Osteoblast (primary cell): Measurements from ENCODE around the gene ECT2L. TPM values are rescaled to one million over a fixed set of nuclear protein-coding genes. Genes with fewer than 3 reads are reported as not detected.

ENCODE experiments used
- DNase-seq: peaks from one replicate; pipeline ENCODE4 v3.0.0; 2011; ENCODE audit warnings: low spot score, mixed read lengths; ENCODE audit not compliant: insufficient read length; ENCODE audit errors: missing footprints
- H2AFZ ChIP-seq: 2 replicates; pipeline ENCODE4 v1.6.0; 2011; ENCODE audit warnings: mild to moderate bottlenecking, low read length
- H3K27ac ChIP-seq: 2 replicates; pipeline ENCODE4 v1.5.1; 2011; ENCODE audit warnings: mild to moderate bottlenecking, low read depth, low read length, moderate library complexity
- H3K27me3 ChIP-seq: 2 replicates; pipeline ENCODE4 v1.6.0; 2012; ENCODE audit warnings: mild to moderate bottlenecking, control low read depth, inconsistent platforms, low read length, moderate library complexity; ENCODE audit not compliant: insufficient read depth
- H3K36me3 ChIP-seq: 2 replicates; pipeline ENCODE4 v1.5.1; 2011; ENCODE audit warnings: mild to moderate bottlenecking, low read length, control low read depth, moderate library complexity; ENCODE audit not compliant: insufficient read depth
- H3K4me1 ChIP-seq: 2 replicates; pipeline ENCODE4 v1.5.1; 2011; ENCODE audit warnings: mild to moderate bottlenecking, low read length, control low read depth, moderate library complexity; ENCODE audit not compliant: insufficient read depth
- H3K4me2 ChIP-seq: 2 replicates; pipeline ENCODE4 v1.6.0; 2011; ENCODE audit warnings: mild to moderate bottlenecking, low read length; ENCODE audit not compliant: insufficient read depth
- H3K4me3 ChIP-seq: fragments of 200-600 bp; sonication (generic); 3 replicates; pipeline ENCODE4 v1.5.1; 2012; ENCODE audit warnings: mild to moderate bottlenecking, low read length, inconsistent platforms; ENCODE audit not compliant: insufficient read depth
- H3K79me2 ChIP-seq: 2 replicates; pipeline ENCODE4 v1.6.0; 2012; ENCODE audit warnings: mild to moderate bottlenecking, low read length, control low read depth, inconsistent platforms; ENCODE audit not compliant: insufficient read depth
- H3K9me3 ChIP-seq: 2 replicates; pipeline ENCODE4 v1.5.1; 2011; ENCODE audit warnings: low read depth, low read length, control low read depth
- H4K20me1 ChIP-seq: 2 replicates; pipeline ENCODE4 v1.6.0; 2012; ENCODE audit warnings: mild to moderate bottlenecking, low read length, control low read depth; ENCODE audit not compliant: insufficient read depth
- CTCF ChIP-seq: IDR thresholded peaks from 2 replicates; pipeline ENCODE4 v1.5.1; 2011; ENCODE audit warnings: mild to moderate bottlenecking, low read depth, low read length, moderate library complexity; ENCODE audit errors: extremely low read depth
- total RNA-seq: library from RNA; depleted of rRNA; stranded (reverse); fragments of >200 nt; gene quantifications from 2 replicates; pipeline ENCODE4 v1.2.3, GENCODE V29; 2012

ECT2L gene
- total RNA-seq, 1 donor, result under 0.01 TPM

DNA sequence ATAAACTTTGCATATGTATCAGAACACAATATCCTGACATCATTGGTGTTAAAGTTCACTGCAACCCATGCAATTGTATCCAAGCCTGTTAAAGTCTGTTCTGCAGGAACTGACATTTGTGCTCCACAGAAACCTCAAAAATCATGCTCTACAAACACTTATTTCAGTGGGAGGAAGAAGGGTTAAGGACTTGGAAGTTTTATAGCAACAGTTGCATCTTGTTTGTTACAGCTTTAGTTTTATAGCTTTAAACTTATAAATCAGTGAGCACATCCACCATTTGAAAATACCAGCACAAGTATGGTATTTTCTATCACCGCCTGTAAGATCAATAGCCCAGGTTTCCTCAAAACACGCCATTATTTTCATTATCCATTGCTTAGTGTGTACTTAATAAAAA is 884 bp downstream of the ECT2L start:
- Histone ChIP-seq H3K27ac (no peak overlapping the region), H2AFZ (no peak overlapping the region), H3K79me2 (no peaks in the 10 kb centered on the region), H4K20me1 (no peaks in the 10 kb centered on the region), H3K9me3 (no peaks in the 10 kb centered on the region), H3K27me3 (no peaks in the 10 kb centered on the region), H3K4me3 (no peak overlapping the region), H3K36me3 (no peaks in the 10 kb centered on the region), H3K4me1 (peaks cover 5% of the 10 kb centered on the region), H3K4me2 (peak overlapping the region; percentile 84)
- peak; percentile 41 for DNase-seq
- TF ChIP-seq CTCF, result no peak

DNA sequence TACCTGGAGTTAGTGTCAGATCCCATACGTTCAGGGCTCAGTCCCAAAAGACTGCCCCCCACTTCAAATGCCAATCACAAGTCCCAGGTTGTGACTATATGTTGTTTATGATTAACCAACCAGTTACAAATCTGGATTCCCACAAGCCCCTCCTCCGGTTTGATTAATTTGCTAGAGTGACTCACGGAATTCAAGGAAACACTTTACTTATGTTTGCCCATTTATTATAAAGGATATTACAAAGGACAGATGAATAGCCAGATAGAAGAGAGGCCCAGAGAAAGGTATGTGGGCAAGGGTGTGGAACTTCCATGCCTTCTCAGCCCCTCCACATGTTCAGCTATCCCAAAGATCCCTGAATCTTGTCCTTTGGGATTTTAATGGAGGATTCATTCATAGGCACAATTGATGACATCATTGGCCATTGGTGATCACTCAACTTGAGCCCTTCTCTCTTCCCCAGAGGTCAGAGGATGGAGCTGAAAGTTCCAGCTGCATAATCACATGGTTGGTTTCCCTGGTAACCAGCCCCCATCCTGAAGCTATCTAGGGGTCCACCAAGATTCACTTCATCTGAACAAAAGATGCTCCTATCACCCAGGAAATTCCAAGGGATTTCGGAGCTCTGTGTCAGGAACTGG is 2.0 kb downstream of the ECT2L start:
- Histone ChIP-seq H3K4me2 (no peak overlapping the region), H3K4me1 (peaks cover 5% of the 10 kb centered on the region), H4K20me1 (no peaks in the 10 kb centered on the region), H3K9me3 (no peaks in the 10 kb centered on the region), H3K4me3 (no peak overlapping the region), H3K36me3 (no peaks in the 10 kb centered on the region), H3K27ac (no peak overlapping the region), H2AFZ (no peak overlapping the region), H3K79me2 (no peaks in the 10 kb centered on the region), H3K27me3 (no peaks in the 10 kb centered on the region)
- no peak for DNase-seq
- no peak for TF ChIP-seq CTCF

DNA sequence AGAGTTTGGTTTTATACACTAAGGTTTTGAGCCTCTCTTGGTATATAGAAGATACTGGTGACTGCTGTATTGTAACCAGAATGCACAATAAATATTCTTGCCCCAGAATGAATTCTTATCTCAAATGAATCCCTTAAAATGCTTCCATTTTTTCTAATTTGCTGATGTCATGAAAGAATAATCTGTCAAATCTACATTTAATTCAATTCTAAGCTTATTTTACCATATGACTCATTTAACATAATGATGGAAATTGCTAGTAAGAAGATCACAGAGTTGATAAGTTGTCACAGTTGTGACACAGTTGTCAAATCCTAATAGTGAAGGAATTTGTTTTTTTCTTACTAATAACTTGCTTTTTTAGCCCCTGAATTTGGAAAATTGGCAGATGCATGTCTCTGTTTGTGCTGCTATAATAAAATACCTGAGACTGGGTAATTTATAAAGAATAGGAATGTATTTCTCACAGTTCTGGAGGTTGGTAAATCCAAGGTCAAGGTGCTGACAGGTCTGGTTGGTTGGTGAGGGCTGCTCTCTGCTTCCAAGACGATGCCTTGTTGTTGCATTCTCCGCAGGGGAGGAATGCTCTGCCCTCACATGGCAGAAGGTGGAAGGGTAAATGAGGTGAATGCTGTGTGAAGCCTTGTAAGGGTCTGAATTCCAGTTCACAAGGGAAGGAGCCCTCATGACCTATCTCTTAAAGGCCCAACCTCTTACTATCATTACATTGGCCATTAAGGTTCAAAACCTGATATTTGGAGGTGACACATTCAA is 4.7 kb downstream of the ECT2L start:
- H3K9me3 ChIP-seq, result no peaks in the 10 kb centered on the region
- H4K20me1 ChIP-seq, result no peaks in the 10 kb centered on the region
- no peaks in the 10 kb centered on the region for H3K27me3 ChIP-seq
- DNase-seq, result no peak
- peaks cover 5% of the 10 kb centered on the region for H3K4me1 ChIP-seq
- no peak overlapping the region for H3K4me3 ChIP-seq
- no peak for TF ChIP-seq CTCF
- H2AFZ ChIP-seq, result no peak overlapping the region
- H3K36me3 ChIP-seq, result no peaks in the 10 kb centered on the region
- no peaks in the 10 kb centered on the region for H3K79me2 ChIP-seq
- H3K4me2 ChIP-seq, result no peak overlapping the region
- H3K27ac ChIP-seq, result no peak overlapping the region

DNA sequence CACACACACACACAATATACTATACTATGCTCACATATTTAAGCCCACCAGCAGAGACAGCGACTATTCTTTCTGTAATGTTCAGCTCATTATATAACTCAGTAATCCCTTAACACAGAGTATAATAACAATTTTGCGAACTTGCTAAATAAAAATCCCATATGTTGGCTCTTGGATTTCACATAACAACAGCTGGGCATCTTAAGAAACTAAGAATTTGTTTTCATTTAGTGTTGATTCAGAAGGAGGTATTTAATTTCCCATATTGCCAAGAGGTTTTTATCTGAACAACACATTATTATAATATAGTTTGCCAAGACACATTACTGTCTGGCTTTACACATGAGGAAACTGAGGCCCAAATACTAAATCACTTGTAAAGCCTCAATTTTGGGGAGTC is 7.4 kb downstream of the ECT2L start:
- no peak for TF ChIP-seq CTCF
- Histone ChIP-seq H3K4me3 (no peak overlapping the region), H3K79me2 (no peaks in the 10 kb centered on the region), H3K4me1 (no peaks in the 10 kb centered on the region), H3K36me3 (no peaks in the 10 kb centered on the region), H3K27ac (no peak overlapping the region), H4K20me1 (no peaks in the 10 kb centered on the region), H3K9me3 (no peaks in the 10 kb centered on the region), H3K4me2 (no peak overlapping the region), H2AFZ (no peak overlapping the region), H3K27me3 (peaks cover 2% of the 10 kb centered on the region)
- no peak for DNase-seq
